IMR-90 (cell line): ENCODE results near the gene CLK4. TPM values are rescaled to one million over a fixed set of nuclear protein-coding genes. Genes with fewer than 3 reads are reported as not detected.

Source experiments
- ATAC-seq: fragments of 200-7000 bp; cut with Tn5 transposase; 2 replicates; pipeline ENCODE4 v1.9.1; 2020; ENCODE audit warnings: low read depth, mild to moderate bottlenecking, moderate library complexity
- BruUV-seq: library from RNA; stranded (reverse); fragments of 400-500 nt; replicated peaks from 2 replicates; lab custom pipeline; 2021; lab: Mats Ljungman, UMichigan
- CTCF ChIA-PET: fragments of 300-600 bp; formaldehyde crosslinking; extraction: SDS; loops from one replicate; lab custom pipeline; 2021; ENCODE audit warnings: antibody characterized with exemption; lab: Yijun Ruan, JAX
- POLR2A ChIA-PET: fragments of 300-600 bp; sonication (Branson Sonifier 250); formaldehyde crosslinking; loops from one replicate; lab custom pipeline; 2022; ENCODE audit warnings: antibody characterized with exemption; ENCODE audit not compliant: unreplicated experiment; lab: Charles Lee
- DNase-seq: peaks from one replicate; pipeline ENCODE4 v3.0.0; 2013
- H2AFZ ChIP-seq: replicated peaks from 2 replicates; pipeline ENCODE3; 2013; ENCODE audit warnings: low read length, mild to moderate bottlenecking; ENCODE audit not compliant: poor library complexity
- H2AK5ac ChIP-seq: 2 replicates; pipeline ENCODE4 v1.6.1; 2013; ENCODE audit warnings: low read depth, low read length, inconsistent platforms
- H2AK9ac ChIP-seq: replicated peaks from 2 replicates; pipeline ENCODE3; 2013; ENCODE audit warnings: mild to moderate bottlenecking, low read depth, low read length, moderate library complexity; ENCODE audit not compliant: poor library complexity
- H2BK120ac ChIP-seq: 2 replicates; pipeline ENCODE4 v1.6.1; 2013; ENCODE audit warnings: low read depth, low read length, inconsistent platforms
- H2BK15ac ChIP-seq: 3 replicates; pipeline ENCODE4 v1.6.1; 2013; ENCODE audit warnings: low read depth, low read length, inconsistent platforms
- H2BK20ac ChIP-seq: 2 replicates; pipeline ENCODE4 v1.6.1; 2013; ENCODE audit warnings: low read depth, mild to moderate bottlenecking, inconsistent platforms, low read length, moderate library complexity
- H2BK5ac ChIP-seq: 2 replicates; pipeline ENCODE4 v1.6.1; 2013; ENCODE audit warnings: mild to moderate bottlenecking, low read depth, low read length, inconsistent platforms; ENCODE audit not compliant: poor library complexity, severe bottlenecking
- H3K14ac ChIP-seq: replicated peaks from 2 replicates; pipeline ENCODE4 v1.6.1; 2013; ENCODE audit warnings: low read depth, low read length, inconsistent platforms
- H3K18ac ChIP-seq: 2 replicates; pipeline ENCODE4 v1.6.1; 2013; ENCODE audit warnings: low read depth, low read length, control low read depth
- H3K23ac ChIP-seq: 2 replicates; pipeline ENCODE4 v1.6.1; 2013; ENCODE audit warnings: low read depth, low read length, inconsistent platforms
- H3K27ac ChIP-seq: 2 replicates; pipeline ENCODE4 v1.5.1; 2013; ENCODE audit warnings: mild to moderate bottlenecking, control low read depth, low read length; ENCODE audit not compliant: insufficient read depth
- H3K27me3 ChIP-seq: 2 replicates; pipeline ENCODE4 v1.6.1; 2013; ENCODE audit warnings: low read length; ENCODE audit not compliant: control insufficient read depth, insufficient read depth
- H3K36me3 ChIP-seq: 2 replicates; pipeline ENCODE4 v1.6.1; 2013; ENCODE audit warnings: low read length, mixed read lengths; ENCODE audit not compliant: control insufficient read depth, insufficient read depth
- H3K4ac ChIP-seq: 2 replicates; pipeline ENCODE4 v1.6.1; 2013; ENCODE audit warnings: low read depth, low read length, inconsistent platforms
- H3K4me1 ChIP-seq: 2 replicates; pipeline ENCODE4 v1.6.1; 2013; ENCODE audit warnings: low read length, mixed read lengths; ENCODE audit not compliant: control insufficient read depth, insufficient read depth
- H3K4me2 ChIP-seq: 2 replicates; pipeline ENCODE4 v1.6.1; 2013; ENCODE audit warnings: low read depth, mild to moderate bottlenecking, control low read depth, low read length, moderate library complexity
- H3K4me3 ChIP-seq: 2 replicates; pipeline ENCODE4 v1.5.1; 2013; ENCODE audit warnings: low read depth, mild to moderate bottlenecking, control low read depth, low read length, moderate library complexity; ENCODE audit not compliant: insufficient read depth
- H3K56ac ChIP-seq: 2 replicates; pipeline ENCODE4 v1.6.1; 2013; ENCODE audit warnings: low read length, inconsistent platforms; ENCODE audit not compliant: insufficient read depth; ENCODE audit errors: extremely low read depth
- H3K79me1 ChIP-seq, 2 experiments: 2 replicates each; pipeline ENCODE4 v1.6.1; 2013; ENCODE audit warnings: low read length in 2 of 2, inconsistent platforms in 1 of 2, low read depth in 1 of 2
- H3K9ac ChIP-seq: 2 replicates; pipeline ENCODE4 v1.6.1; 2013; ENCODE audit warnings: low read depth, low read length, control low read depth
- H3K9me1 ChIP-seq: 2 replicates; pipeline ENCODE4 v1.6.1; 2013; ENCODE audit warnings: low read length, inconsistent platforms; ENCODE audit not compliant: insufficient read depth
- H3K9me3 ChIP-seq: 2 replicates; pipeline ENCODE4 v1.6.1; 2013; ENCODE audit warnings: low read length; ENCODE audit not compliant: control insufficient read depth, insufficient read depth
- H4K20me1 ChIP-seq: 2 replicates; pipeline ENCODE4 v1.6.1; 2013; ENCODE audit warnings: low read length, inconsistent platforms; ENCODE audit not compliant: insufficient read depth
- H4K5ac ChIP-seq: 2 replicates; pipeline ENCODE4 v1.6.1; 2013; ENCODE audit warnings: mild to moderate bottlenecking, low read depth, low read length, control low read depth
- H4K8ac ChIP-seq, 2 experiments: 2 replicates each; pipeline ENCODE4 v1.6.1; 2013; ENCODE audit warnings: low read depth in 2 of 2, low read length in 2 of 2, control low read depth in 1 of 2, inconsistent platforms in 1 of 2
- H4K91ac ChIP-seq: 2 replicates; pipeline ENCODE4 v1.6.1; 2013; ENCODE audit warnings: low read depth, low read length, inconsistent platforms; ENCODE audit not compliant: insufficient read depth
- CHD1 ChIP-seq: IDR thresholded peaks from 2 replicates; pipeline ENCODE4 v1.6.1; 2012; ENCODE audit warnings: low read depth, low read length, improper control_type of control experiment
- CTCF ChIP-seq: conservative IDR thresholded peaks from 2 replicates; pipeline ENCODE4 v1.5.1; 2012; ENCODE audit warnings: mild to moderate bottlenecking, low read depth, low read length, improper control_type of control experiment
- MAFK ChIP-seq: IDR thresholded peaks from 2 replicates; pipeline ENCODE4 v1.6.1; 2012; ENCODE audit warnings: low read depth, low read length, improper control_type of control experiment
- MAZ ChIP-seq: IDR thresholded peaks from 2 replicates; pipeline ENCODE4 v1.6.1; 2012; ENCODE audit warnings: low read depth, mild to moderate bottlenecking, low read length, improper control_type of control experiment, moderate library complexity, borderline replicate concordance
- MXI1 ChIP-seq: IDR thresholded peaks from 2 replicates; pipeline ENCODE4 v1.6.1; 2012; ENCODE audit warnings: low read depth, mild to moderate bottlenecking, low read length, moderate library complexity, borderline replicate concordance
- NFE2L2 ChIP-seq: fragments of 150-350 bp; IDR thresholded peaks from 2 replicates; pipeline ENCODE4 v1.6.1; 2016; ENCODE audit warnings: low read depth, mild to moderate bottlenecking, low read length
- POLR2A ChIP-seq: IDR thresholded peaks from 2 replicates; pipeline ENCODE4 v1.6.1; 2012; ENCODE audit warnings: mild to moderate bottlenecking, low read depth, low read length
- RAD21 ChIP-seq: IDR thresholded peaks from 2 replicates; pipeline ENCODE4 v1.6.1; 2012; ENCODE audit warnings: low read length, improper control_type of control experiment
- RCOR1 ChIP-seq: IDR thresholded peaks from 2 replicates; pipeline ENCODE4 v1.6.1; 2012; ENCODE audit warnings: mild to moderate bottlenecking, low read length, improper control_type of control experiment; ENCODE audit not compliant: insufficient replicate concordance
- RFX5 ChIP-seq: IDR thresholded peaks from 2 replicates; pipeline ENCODE4 v1.8.0; 2012; ENCODE audit warnings: low read depth, mild to moderate bottlenecking, low read length, moderate library complexity
- WGBS, 2 experiments: methylation state at CpG; one replicate each; pipeline versions ENCODE4 v1.1.5 to v1.1.7; 2013; ENCODE audit warnings: missing lambda C conversion rate in 2 of 2; ENCODE audit not compliant: insufficient read length in 1 of 2; ENCODE audit errors: extremely low coverage in 2 of 2; 5-methylcytosine and 5-hydroxymethylcytosine counted together
- dilution Hi-C: fragments of 300-500 bp; cut with HindIII; formaldehyde crosslinking; loops from one replicate; pipeline ENCODE4 v1.14.3; 2018; ENCODE audit warnings: low sequenced_read_pairs; ENCODE audit not compliant: unreplicated experiment
- in situ Hi-C: fragments of 300-500 bp; cut with MboI; formaldehyde crosslinking; loops from 3 replicates; pipeline ENCODE4 v1.14.3; 2019; ENCODE audit warnings: low sequenced_read_pairs, inconsistent platforms, mixed read lengths
- intact Hi-C: fragments of 100-400 bp; cut with micrococcal nuclease; formaldehyde crosslinking; loops from 2 replicates; pipeline ENCODE4 v1.10.0; 2022
- polyA plus RNA-seq, 3 experiments: library from polyadenylated mRNA; depleted of rRNA; stranded (reverse); fragments of >200 nt; gene quantifications; 2 replicates each; pipeline ENCODE4 v1.2.3, GENCODE V29; 2012; ENCODE audit warnings: low replicate concordance in 1 of 3
- total RNA-seq: library from RNA; depleted of rRNA; stranded (reverse); fragments of >200 nt; gene quantifications from 2 replicates; pipeline ENCODE4 v1.2.3, GENCODE V29; 2012
- TF ChIP-seq, protein P1 (sequence below): fragments of 150-350 bp; IDR thresholded peaks from 2 replicates; pipeline ENCODE4 v1.6.1; 2017; ENCODE audit warnings: mild to moderate bottlenecking, antibody characterized with exemption, low read length, low read depth
- TF ChIP-seq, protein P2 (sequence below): fragments of 150-350 bp; IDR thresholded peaks from 2 replicates; pipeline ENCODE4 v1.6.1; 2016; ENCODE audit warnings: low read depth, mild to moderate bottlenecking, low read length, moderate library complexity, borderline replicate concordance

Gene CLK4
- total and polyA plus RNA-seq, 2 of the 4 experiments (the other 2 are of a cell fraction) = 8.2 to 11.9 TPM

- TF ChIP-seq CTCF = no peak
- no peak for TF ChIP-seq POLR2A
- TF ChIP-seq RCOR1 = no peak
- no peak for TF ChIP-seq NFE2L2
- no peak for TF ChIP-seq RAD21
Measured at GRCh38 chr5:178673801-178674295, 47.0 kb upstream of the CLK4 start (continued).

- no peak overlapping the region for H3K4me2 ChIP-seq
- no CpG with 5 or more reads among the region's 4 CpGs for WGBS, 2 experiments
- no peak overlapping the region for H4K5ac ChIP-seq
- H3K36me3 ChIP-seq = no peaks in the 10 kb centered on the region
- in situ Hi-C loops (no loop called here), dilution Hi-C loops (no loop called here), intact Hi-C loops (no loop called here)
- H4K91ac ChIP-seq = no peak overlapping the region
- CTCF ChIA-PET = no interaction called here
- BruUV-seq = no TSS peak
- no peak overlapping the region for H2AFZ ChIP-seq
- H3K27me3 ChIP-seq = no peaks in the 10 kb centered on the region
- H3K4me1 ChIP-seq = no peaks in the 10 kb centered on the region
- ATAC-seq (no peak), DNase-seq (no peak)
- no peaks in the 10 kb centered on the region for H4K20me1 ChIP-seq
- H2BK15ac ChIP-seq = no peak overlapping the region
- no peak overlapping the region for H2AK9ac ChIP-seq
- H3K9me3 ChIP-seq = peaks cover 30% of the 10 kb centered on the region
- no peak overlapping the region for H3K4me3 ChIP-seq
- H3K23ac ChIP-seq = no peak overlapping the region
- H3K9ac ChIP-seq = no peak overlapping the region
- no peaks in the 10 kb centered on the region for H3K9me1 ChIP-seq
- H3K27ac ChIP-seq = no peak overlapping the region
- no peak overlapping the region for H3K14ac ChIP-seq
- no peak overlapping the region for H2BK120ac ChIP-seq
- no peak overlapping the region for H3K4ac ChIP-seq
- no peak overlapping the region for H2BK5ac ChIP-seq
- H4K8ac ChIP-seq = no peak overlapping the region
- no peak overlapping the region for H3K18ac ChIP-seq
- no peak overlapping the region for H2BK20ac ChIP-seq
- POLR2A ChIA-PET = no interaction called here
- no peaks in the 10 kb centered on the region for H3K79me1 ChIP-seq
- no peak overlapping the region for H2AK5ac ChIP-seq
- no peak overlapping the region for H3K56ac ChIP-seq
- no peak for TF ChIP-seq CHD1
- no peak for TF ChIP-seq MXI1
- TF ChIP-seq CTCF = no peak
- TF ChIP-seq RFX5 = no peak
- no peak for TF ChIP-seq MAFK
- TF ChIP-seq, protein P1, sequence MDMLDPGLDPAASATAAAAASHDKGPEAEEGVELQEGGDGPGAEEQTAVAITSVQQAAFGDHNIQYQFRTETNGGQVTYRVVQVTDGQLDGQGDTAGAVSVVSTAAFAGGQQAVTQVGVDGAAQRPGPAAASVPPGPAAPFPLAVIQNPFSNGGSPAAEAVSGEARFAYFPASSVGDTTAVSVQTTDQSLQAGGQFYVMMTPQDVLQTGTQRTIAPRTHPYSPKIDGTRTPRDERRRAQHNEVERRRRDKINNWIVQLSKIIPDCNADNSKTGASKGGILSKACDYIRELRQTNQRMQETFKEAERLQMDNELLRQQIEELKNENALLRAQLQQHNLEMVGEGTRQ = no peak
- TF ChIP-seq, protein P2, sequence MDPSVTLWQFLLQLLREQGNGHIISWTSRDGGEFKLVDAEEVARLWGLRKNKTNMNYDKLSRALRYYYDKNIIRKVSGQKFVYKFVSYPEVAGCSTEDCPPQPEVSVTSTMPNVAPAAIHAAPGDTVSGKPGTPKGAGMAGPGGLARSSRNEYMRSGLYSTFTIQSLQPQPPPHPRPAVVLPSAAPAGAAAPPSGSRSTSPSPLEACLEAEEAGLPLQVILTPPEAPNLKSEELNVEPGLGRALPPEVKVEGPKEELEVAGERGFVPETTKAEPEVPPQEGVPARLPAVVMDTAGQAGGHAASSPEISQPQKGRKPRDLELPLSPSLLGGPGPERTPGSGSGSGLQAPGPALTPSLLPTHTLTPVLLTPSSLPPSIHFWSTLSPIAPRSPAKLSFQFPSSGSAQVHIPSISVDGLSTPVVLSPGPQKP = no peak
- TF ChIP-seq MAZ = no peak
Measured at GRCh38 chr5:178672630-178673029, 45.8 kb upstream of the CLK4 start.
